ENCODE measurements around the gene GOLIM4. TPM values are rescaled to one million over a fixed set of nuclear protein-coding genes. Genes with fewer than 3 reads are reported as not detected.

The GOLIM4 gene
- total and polyA plus RNA-seq, 2 donors (not counting 1 experiment from before 2014, with no cell fraction given): 46.2 to 77.3 TPM

- Histone ChIP-seq H3K9me3 (ENCODE audit: control insufficient read depth, insufficient read depth, low read depth, low read length) (no peaks in the 10 kb centered on the region), H4K20me1 (ENCODE audit: control insufficient read depth, extremely low read depth, insufficient read depth, low read length) (no peaks in the 10 kb centered on the region), H3K4me3 (replicated peaks in 1 of 4; ENCODE audit: control extremely low read depth in 1 of 4, insufficient read depth in 1 of 4, low read depth in 3 of 4, low read length in 4 of 4) (no peak overlapping the region), H3K36me3 (ENCODE audit: control insufficient read depth, insufficient read depth, low read length) (no peaks in the 10 kb centered on the region), H3K4me1 (ENCODE audit: control insufficient read depth, extremely low read depth, insufficient read depth, low read length) (peaks cover 4% of the 10 kb centered on the region), H3K9ac (ENCODE audit: insufficient read depth, low read length) (no peak overlapping the region), H3K4me2 (ENCODE audit: extremely low read depth, insufficient read depth, low read length) (peak overlapping the region; percentile 17), H2AFZ (ENCODE audit: low read length) (no peak overlapping the region), H3K27me3 (ENCODE audit: control insufficient read depth, insufficient read depth, low read length) (no peaks in the 10 kb centered on the region), H3K27ac (ENCODE audit: insufficient read depth, low read length) (no peak overlapping the region), H3K79me2 (ENCODE audit: control insufficient read depth, insufficient read depth, low read length) (no peaks in the 10 kb centered on the region)
- peak in 1 of 2 donors; percentile 53 for DNase-seq (ENCODE audit: low read depth in 2 of 2)
- no peak for TF ChIP-seq EZH2 (IDR thresholded peaks at IDR 0.05; ENCODE audit: low read length, missing control alignments)
- no peak for TF ChIP-seq CTCF (conservative IDR thresholded peaks at IDR 0.05 in 1 of 2, IDR thresholded peaks at IDR 0.05 in 1 of 2; ENCODE audit: low read depth in 1 of 2, low read length in 2 of 2)
These were observed 5.2 kb upstream of the GOLIM4 start for GRCh38 chr3:168100777-168101492.

- Histone ChIP-seq H3K4me1 (ENCODE audit: control insufficient read depth, extremely low read depth, insufficient read depth, low read length) (peaks cover 7% of the 10 kb centered on the region), H2AFZ (ENCODE audit: low read length) (no peak overlapping the region), H3K9me3 (ENCODE audit: control insufficient read depth, insufficient read depth, low read depth, low read length) (no peaks in the 10 kb centered on the region), H4K20me1 (ENCODE audit: control insufficient read depth, extremely low read depth, insufficient read depth, low read length) (no peaks in the 10 kb centered on the region), H3K27ac (ENCODE audit: insufficient read depth, low read length) (no peak overlapping the region), H3K79me2 (ENCODE audit: control insufficient read depth, insufficient read depth, low read length) (peaks cover 26% of the 10 kb centered on the region), H3K27me3 (ENCODE audit: control insufficient read depth, insufficient read depth, low read length) (no peaks in the 10 kb centered on the region), H3K9ac (ENCODE audit: insufficient read depth, low read length) (no peak overlapping the region), H3K4me3 (replicated peaks in 1 of 4; ENCODE audit: control extremely low read depth in 1 of 4, insufficient read depth in 1 of 4, low read depth in 3 of 4, low read length in 4 of 4) (no peak overlapping the region), H3K36me3 (ENCODE audit: control insufficient read depth, insufficient read depth, low read length) (no peaks in the 10 kb centered on the region), H3K4me2 (ENCODE audit: extremely low read depth, insufficient read depth, low read length) (peak overlapping the region; percentile 99)
- TF ChIP-seq EZH2 (IDR thresholded peaks at IDR 0.05; ENCODE audit: low read length, missing control alignments) (no peak), CTCF (conservative IDR thresholded peaks at IDR 0.05 in 1 of 2, IDR thresholded peaks at IDR 0.05 in 1 of 2; ENCODE audit: low read depth in 1 of 2, low read length in 2 of 2) (no peak)
- DNase-seq (ENCODE audit: low read depth in 2 of 2): no peak
These were observed 1.7 kb upstream of the GOLIM4 start for GRCh38 chr3:168097381-168097780.

- Histone ChIP-seq H3K4me3 (replicated peaks in 1 of 4; ENCODE audit: control extremely low read depth in 1 of 4, insufficient read depth in 1 of 4, low read depth in 3 of 4, low read length in 4 of 4) (peak overlapping the region; percentile 71 to 97 (median 92)), H3K27ac (ENCODE audit: insufficient read depth, low read length) (peak overlapping the region; percentile 97), H3K9me3 (ENCODE audit: control insufficient read depth, insufficient read depth, low read depth, low read length) (no peaks in the 10 kb centered on the region), H2AFZ (ENCODE audit: low read length) (peak overlapping the region; percentile 97), H3K4me1 (ENCODE audit: control insufficient read depth, extremely low read depth, insufficient read depth, low read length) (peaks cover 13% of the 10 kb centered on the region), H4K20me1 (ENCODE audit: control insufficient read depth, extremely low read depth, insufficient read depth, low read length) (no peaks in the 10 kb centered on the region), H3K79me2 (ENCODE audit: control insufficient read depth, insufficient read depth, low read length) (peaks cover 38% of the 10 kb centered on the region), H3K4me2 (ENCODE audit: extremely low read depth, insufficient read depth, low read length) (peak overlapping the region; percentile 99), H3K27me3 (ENCODE audit: control insufficient read depth, insufficient read depth, low read length) (no peaks in the 10 kb centered on the region), H3K9ac (ENCODE audit: insufficient read depth, low read length) (peak overlapping the region; percentile 96), H3K36me3 (ENCODE audit: control insufficient read depth, insufficient read depth, low read length) (no peaks in the 10 kb centered on the region)
- TF ChIP-seq CTCF (conservative IDR thresholded peaks at IDR 0.05 in 1 of 2, IDR thresholded peaks at IDR 0.05 in 1 of 2; ENCODE audit: low read depth in 1 of 2, low read length in 2 of 2) (no peak), EZH2 (IDR thresholded peaks at IDR 0.05; ENCODE audit: low read length, missing control alignments) (no peak)
- DNase-seq (ENCODE audit: low read depth in 2 of 2): peak; percentile 94 to 95
These were observed 507 bp upstream of the GOLIM4 start for GRCh38 chr3:168096210-168096652.
